Measurements from ENCODE around the gene AKT1S1.

DNA sequence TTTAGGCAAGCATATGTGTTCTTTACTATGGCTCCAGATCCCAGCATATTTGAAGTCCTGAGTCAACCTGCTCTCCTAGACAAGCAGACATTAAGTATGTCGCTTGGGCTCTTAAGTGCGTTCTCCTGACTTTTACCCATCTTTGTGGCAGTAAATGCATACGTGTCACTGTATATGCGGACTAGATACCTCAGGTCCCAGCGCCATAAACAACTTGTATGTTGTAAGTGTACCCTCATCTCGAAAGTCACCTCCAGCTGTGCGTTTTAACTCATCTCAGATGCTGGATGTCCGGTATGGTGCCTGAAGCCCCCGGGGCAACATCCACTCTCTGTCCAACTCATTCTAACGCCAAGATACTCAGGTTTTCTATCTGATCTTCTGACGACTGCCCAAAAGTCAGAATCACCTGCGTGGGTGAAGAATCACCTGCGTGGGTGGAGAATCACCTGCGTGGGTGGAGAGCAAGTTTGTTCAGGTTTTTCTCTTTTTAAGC, 24.5 kb downstream of the AKT1S1 start:
- TF ChIP-seq SP2 (tag by site-specific recombination; IDR thresholded peaks at IDR 0.05) (no peak), ZNF701 (tag by site-specific recombination; IDR thresholded peaks at IDR 0.05) (no peak), ZNF488 (tag by site-specific recombination; IDR thresholded peaks at IDR 0.05) (no peak), ZBTB8A (tag by site-specific recombination; IDR thresholded peaks at IDR 0.05) (no peak), REST (tag by site-specific recombination; IDR thresholded peaks at IDR 0.05) (no peak), ZNF777 (tag by site-specific recombination; IDR thresholded peaks at IDR 0.05; ENCODE audit: borderline replicate concordance) (no peak)
- TF ChIP-seq, protein P1, sequence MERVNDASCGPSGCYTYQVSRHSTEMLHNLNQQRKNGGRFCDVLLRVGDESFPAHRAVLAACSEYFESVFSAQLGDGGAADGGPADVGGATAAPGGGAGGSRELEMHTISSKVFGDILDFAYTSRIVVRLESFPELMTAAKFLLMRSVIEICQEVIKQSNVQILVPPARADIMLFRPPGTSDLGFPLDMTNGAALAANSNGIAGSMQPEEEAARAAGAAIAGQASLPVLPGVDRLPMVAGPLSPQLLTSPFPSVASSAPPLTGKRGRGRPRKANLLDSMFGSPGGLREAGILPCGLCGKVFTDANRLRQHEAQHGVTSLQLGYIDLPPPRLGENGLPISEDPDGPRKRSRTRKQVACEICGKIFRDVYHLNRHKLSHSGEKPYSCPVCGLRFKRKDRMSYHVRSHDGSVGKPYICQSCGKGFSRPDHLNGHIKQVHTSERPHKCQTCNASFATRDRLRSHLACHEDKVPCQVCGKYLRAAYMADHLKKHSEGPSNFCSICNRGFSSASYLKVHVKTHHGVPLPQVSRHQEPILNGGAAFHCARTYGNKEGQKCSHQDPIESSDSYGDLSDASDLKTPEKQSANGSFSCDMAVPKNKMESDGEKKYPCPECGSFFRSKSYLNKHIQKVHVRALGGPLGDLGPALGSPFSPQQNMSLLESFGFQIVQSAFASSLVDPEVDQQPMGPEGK (tag by site-specific recombination; IDR thresholded peaks at IDR 0.05) = peak; percentile 42; the same call in 1 of the 2 replicates
- TF ChIP-seq, protein P2, sequence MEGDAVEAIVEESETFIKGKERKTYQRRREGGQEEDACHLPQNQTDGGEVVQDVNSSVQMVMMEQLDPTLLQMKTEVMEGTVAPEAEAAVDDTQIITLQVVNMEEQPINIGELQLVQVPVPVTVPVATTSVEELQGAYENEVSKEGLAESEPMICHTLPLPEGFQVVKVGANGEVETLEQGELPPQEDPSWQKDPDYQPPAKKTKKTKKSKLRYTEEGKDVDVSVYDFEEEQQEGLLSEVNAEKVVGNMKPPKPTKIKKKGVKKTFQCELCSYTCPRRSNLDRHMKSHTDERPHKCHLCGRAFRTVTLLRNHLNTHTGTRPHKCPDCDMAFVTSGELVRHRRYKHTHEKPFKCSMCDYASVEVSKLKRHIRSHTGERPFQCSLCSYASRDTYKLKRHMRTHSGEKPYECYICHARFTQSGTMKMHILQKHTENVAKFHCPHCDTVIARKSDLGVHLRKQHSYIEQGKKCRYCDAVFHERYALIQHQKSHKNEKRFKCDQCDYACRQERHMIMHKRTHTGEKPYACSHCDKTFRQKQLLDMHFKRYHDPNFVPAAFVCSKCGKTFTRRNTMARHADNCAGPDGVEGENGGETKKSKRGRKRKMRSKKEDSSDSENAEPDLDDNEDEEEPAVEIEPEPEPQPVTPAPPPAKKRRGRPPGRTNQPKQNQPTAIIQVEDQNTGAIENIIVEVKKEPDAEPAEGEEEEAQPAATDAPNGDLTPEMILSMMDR (tag by site-specific recombination; IDR thresholded peaks at IDR 0.05) = no peak
